CD4-positive, CD25-positive, alpha-beta regulatory T cell (primary cell): ENCODE measurements around the gene RCOR3. TPM values are rescaled to one million over a fixed set of nuclear protein-coding genes. Genes with fewer than 3 reads are reported as not detected.

Experiments used
- ATAC-seq, 2 donors: fragments of 150-1000 bp; cut with Tn5 transposase; one replicate each; pipeline ENCODE4 v1.10.0; 2021; ENCODE audit warnings: low read depth in 2 of 2, moderate number of reproducible peaks in 2 of 2, moderate library complexity in 1 of 2
- DNase-seq, 3 donors: peaks; one replicate each; pipeline versions ENCODE4 v3.0.0 to v3.0.0-alpha.2; 2012 to 2022; ENCODE audit warnings: mixed read lengths in 1 of 3
- H3K27ac ChIP-seq: one replicate; pipeline ENCODE4 v1.7.0; 2013; ENCODE audit warnings: mild to moderate bottlenecking, low read length; ENCODE audit not compliant: insufficient read depth, poor library complexity, severe bottlenecking
- H3K27me3 ChIP-seq: one replicate; pipeline ENCODE4 v1.7.0; 2013; ENCODE audit warnings: low read length; ENCODE audit not compliant: control insufficient read depth, insufficient read depth
- H3K36me3 ChIP-seq: one replicate; pipeline ENCODE4 v1.7.0; 2013; ENCODE audit warnings: mild to moderate bottlenecking, low read length, moderate library complexity; ENCODE audit not compliant: control insufficient read depth, insufficient read depth
- H3K4me1 ChIP-seq: 2 replicates; pipeline ENCODE4 v1.7.0; 2013; ENCODE audit warnings: mild to moderate bottlenecking, low read length; ENCODE audit not compliant: insufficient read depth, control insufficient read depth, poor library complexity, severe bottlenecking
- H3K4me3 ChIP-seq: one replicate; pipeline ENCODE4 v1.7.0; 2013; ENCODE audit warnings: low read depth, mild to moderate bottlenecking, low read length, moderate library complexity
- H3K9me3 ChIP-seq, 2 experiments: 1 replicate in 1 of 2; 2 replicates in 1 of 2; pipeline ENCODE4 v1.7.0; 2013; ENCODE audit warnings: low read length in 2 of 2, mild to moderate bottlenecking in 1 of 2, moderate library complexity in 1 of 2; ENCODE audit not compliant: control insufficient read depth in 2 of 2
- H3K27ac Mint-ChIP-seq, 3 donors: one replicate each; pipeline ENCODE4 v1.8.0; 2020 to 2022; ENCODE audit warnings: mild to moderate bottlenecking in 3 of 3, mixed read lengths in 3 of 3, moderate library complexity in 2 of 3
- H3K27me3 Mint-ChIP-seq: one replicate; pipeline ENCODE4 v1.8.0; 2022; ENCODE audit warnings: mild to moderate bottlenecking, mixed read lengths
- H3K36me3 Mint-ChIP-seq: one replicate; pipeline ENCODE4 v1.8.0; 2020; ENCODE audit warnings: mixed read lengths
- H3K4me1 Mint-ChIP-seq, 4 donors: one replicate each; pipeline ENCODE4 v1.8.0; 2020 to 2022; ENCODE audit warnings: mixed read lengths in 4 of 4, mild to moderate bottlenecking in 1 of 4
- H3K4me3 Mint-ChIP-seq, 4 donors: one replicate each; pipeline ENCODE4 v1.8.0; 2020 to 2022; ENCODE audit warnings: mild to moderate bottlenecking in 4 of 4, mixed read lengths in 4 of 4, moderate library complexity in 3 of 4
- H3K9me3 Mint-ChIP-seq, 7 donors: one replicate each; pipeline ENCODE4 v1.8.0; 2020 to 2022; ENCODE audit warnings: mixed read lengths in 7 of 7, mild to moderate bottlenecking in 3 of 7, moderate library complexity in 2 of 7
- polyA plus RNA-seq, 4 donors: library from polyadenylated mRNA; unstranded; fragments of 300-500 nt; fragmentation: Illumina TruSeq; gene quantifications; one replicate each; pipeline ENCODE4 v1.2.3, GENCODE V29; 2021
- total RNA-seq: library from RNA; stranded (reverse); gene quantifications from one replicate; pipeline ENCODE4 v1.2.3, GENCODE V29; 2022

RCOR3 gene
- total and polyA plus RNA-seq, 5 donors from 2014 or later: 22.7 to 73.9 (median 26.8) TPM

DNA sequence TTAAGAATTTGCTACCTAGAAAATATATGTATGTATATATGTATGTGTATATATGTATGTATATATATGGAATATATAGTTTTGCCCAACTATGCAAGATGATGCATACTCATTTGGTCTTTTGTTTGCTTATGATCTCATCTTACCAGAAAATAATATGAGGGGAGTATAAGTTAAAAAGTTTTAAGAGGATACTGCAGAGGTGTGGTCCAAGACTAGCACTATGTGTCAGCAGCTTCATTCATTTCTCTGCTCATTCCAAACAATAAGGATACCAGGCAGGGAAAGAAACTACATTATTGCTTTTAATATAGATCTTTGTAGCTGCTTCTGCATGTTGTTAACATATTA, 22.8 kb downstream of the RCOR3 start:
- no peak overlapping the region for H3K27ac ChIP-seq
- no peak for ATAC-seq
- no peak overlapping the region for H3K27ac Mint-ChIP-seq

DNA sequence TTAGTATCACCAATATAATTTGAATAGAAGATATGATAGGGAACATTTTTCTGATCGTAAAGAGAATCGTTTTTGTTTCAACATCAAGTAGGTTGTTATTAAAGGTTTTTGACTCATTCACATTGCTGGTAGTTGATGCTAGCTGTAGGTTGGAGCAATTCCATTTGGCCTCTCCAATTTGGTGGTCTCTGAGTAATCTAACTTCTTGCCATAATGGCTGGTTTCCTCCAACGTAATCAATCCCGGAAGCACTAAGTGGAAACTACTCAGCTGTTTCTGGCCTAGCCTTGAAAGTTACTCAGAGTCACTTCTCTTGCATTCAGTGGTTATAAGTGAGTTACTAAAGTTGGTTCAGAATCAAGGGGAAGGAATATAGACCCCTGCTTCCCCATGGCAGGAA, 26.0 kb downstream of the RCOR3 start:
- Histone ChIP-seq H3K9me3 (no peaks in the 10 kb centered on the region), H3K27ac (no peak overlapping the region), H3K4me3 (no peak overlapping the region), H3K4me1 (no peaks in the 10 kb centered on the region), H3K36me3 (peaks cover 69% of the 10 kb centered on the region), H3K27me3 (no peaks in the 10 kb centered on the region)
- DNase-seq (no peak), ATAC-seq (no peak)
- Mint-ChIP-seq H3K9me3 (no peaks in the 10 kb centered on the region), H3K4me1 (peaks cover 4 to 16% (median 14%) of the 10 kb centered on the region in 4 donors), H3K36me3 (peaks cover 39% of the 10 kb centered on the region), H3K4me3 (no peak overlapping the region), H3K27me3 (no peaks in the 10 kb centered on the region), H3K27ac (no peak overlapping the region)

More for the DNA sequence above, 22.8 kb downstream of the RCOR3 start:
- Mint-ChIP-seq H3K4me3 (no peak overlapping the region), H3K9me3 (no peaks in the 10 kb centered on the region), H3K36me3 (peaks cover 26% of the 10 kb centered on the region), H3K27me3 (no peaks in the 10 kb centered on the region), H3K4me1 (peaks cover 0 to 10% (median 7%) of the 10 kb centered on the region in 4 donors)
- Histone ChIP-seq H3K27me3 (no peaks in the 10 kb centered on the region), H3K36me3 (peaks cover 72% of the 10 kb centered on the region), H3K4me3 (no peak overlapping the region), H3K9me3 (no peaks in the 10 kb centered on the region), H3K4me1 (no peaks in the 10 kb centered on the region)
- no peak for DNase-seq

DNA sequence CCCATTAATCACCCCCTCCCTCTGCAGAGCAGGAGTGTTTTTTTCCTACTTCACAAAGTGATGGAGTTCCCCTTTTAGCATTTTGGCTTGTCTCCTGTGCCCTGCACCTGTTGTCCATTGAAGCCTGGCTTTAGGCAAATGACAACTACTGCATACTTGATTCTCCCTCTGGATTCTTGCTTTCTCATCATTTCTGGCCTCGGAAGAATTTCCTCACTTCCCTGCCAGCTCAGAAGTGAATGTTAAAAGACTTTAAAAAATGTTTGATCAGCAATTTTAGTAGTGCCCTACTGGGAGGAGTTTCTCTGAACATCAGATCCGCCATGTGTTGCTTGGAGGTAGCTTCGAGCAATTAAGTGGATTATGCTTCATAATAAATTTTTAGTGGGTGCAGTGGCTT, 28.1 kb downstream of the RCOR3 start:
- peaks cover 74% of the 10 kb centered on the region for H3K36me3 ChIP-seq
- H3K27ac Mint-ChIP-seq: no peak overlapping the region
- H3K9me3 Mint-ChIP-seq: peaks cover 0 to 3% (median 0%) of the 10 kb centered on the region in 7 donors
- H3K27me3 Mint-ChIP-seq: no peaks in the 10 kb centered on the region
- H3K4me1 Mint-ChIP-seq: peaks cover 11 to 16% (median 15%) of the 10 kb centered on the region in 4 donors
- no peak overlapping the region for H3K27ac ChIP-seq
- DNase-seq (no peak), ATAC-seq (no peak)
- no peak overlapping the region for H3K4me3 ChIP-seq
- H3K4me1 ChIP-seq: no peaks in the 10 kb centered on the region
- H3K4me3 Mint-ChIP-seq: no peak overlapping the region
- peaks cover 55% of the 10 kb centered on the region for H3K36me3 Mint-ChIP-seq
- no peaks in the 10 kb centered on the region for H3K27me3 ChIP-seq
- H3K9me3 ChIP-seq: no peaks in the 10 kb centered on the region

DNA sequence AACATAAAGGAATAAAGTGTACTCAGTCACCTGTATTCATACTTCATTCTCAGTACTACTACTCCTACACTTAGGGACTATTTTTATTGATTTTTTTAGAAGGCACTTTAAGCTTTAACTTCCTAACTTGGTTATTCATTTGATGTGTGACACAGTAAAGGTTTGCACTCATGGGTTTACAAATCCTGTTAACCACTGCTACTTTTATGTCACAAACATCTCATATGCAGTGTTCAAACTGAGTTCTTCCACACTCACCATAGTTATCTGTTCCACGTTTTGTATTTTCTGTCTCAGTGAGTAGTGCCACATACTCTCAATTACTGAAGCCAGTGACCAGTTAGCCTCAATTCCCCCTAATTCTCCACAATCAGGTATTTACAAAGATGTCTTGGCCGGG, 33.2 kb downstream of the RCOR3 start:
- Mint-ChIP-seq H3K4me3 (no peak overlapping the region), H3K27me3 (no peaks in the 10 kb centered on the region)

DNA sequence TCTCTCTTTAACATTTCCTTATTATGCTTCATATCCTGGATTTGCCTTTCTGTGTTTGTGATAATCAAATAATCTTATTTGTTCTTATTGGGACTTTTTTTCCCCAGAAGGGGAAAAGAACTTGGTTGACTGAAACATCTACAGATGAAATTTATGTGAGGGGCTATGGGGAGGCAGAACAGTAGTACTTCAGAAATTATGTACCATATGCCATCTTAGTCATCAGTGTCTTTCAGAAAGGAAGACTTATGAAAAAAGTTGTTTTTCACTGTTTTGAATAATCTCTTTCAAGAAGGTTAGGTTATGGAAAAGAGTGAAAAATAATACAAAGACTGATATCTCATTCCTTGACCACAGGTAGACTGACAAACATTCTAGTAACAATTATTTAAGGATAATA, 37.2 kb downstream of the RCOR3 start:
- no peaks in the 10 kb centered on the region for H3K27me3 Mint-ChIP-seq
- Histone ChIP-seq H3K9me3 (no peaks in the 10 kb centered on the region), H3K27ac (no peak overlapping the region), H3K4me3 (no peak overlapping the region), H3K36me3 (peaks cover 64% of the 10 kb centered on the region), H3K4me1 (no peaks in the 10 kb centered on the region), H3K27me3 (no peaks in the 10 kb centered on the region)
- ATAC-seq (no peak), DNase-seq (no peak)
- H3K4me3 Mint-ChIP-seq: no peak overlapping the region
- H3K36me3 Mint-ChIP-seq: peaks cover 45% of the 10 kb centered on the region
- H3K9me3 Mint-ChIP-seq: peaks cover 0 to 3% (median 0%) of the 10 kb centered on the region in 7 donors
- no peak overlapping the region for H3K27ac Mint-ChIP-seq
- H3K4me1 Mint-ChIP-seq: peaks cover 13 to 44% (median 19%) of the 10 kb centered on the region in 4 donors

More for the DNA sequence above, 33.2 kb downstream of the RCOR3 start:
- Mint-ChIP-seq H3K9me3 (peaks cover 0 to 3% (median 0%) of the 10 kb centered on the region in 7 donors), H3K4me1 (peaks cover 15 to 26% (median 19%) of the 10 kb centered on the region in 4 donors), H3K36me3 (peaks cover 45% of the 10 kb centered on the region), H3K27ac (no peak overlapping the region)
- no peaks in the 10 kb centered on the region for H3K27me3 ChIP-seq
- H3K36me3 ChIP-seq: peaks cover 82% of the 10 kb centered on the region
- H3K4me1 ChIP-seq: no peaks in the 10 kb centered on the region
- ATAC-seq (no peak), DNase-seq (no peak)
- no peak overlapping the region for H3K27ac ChIP-seq
- H3K4me3 ChIP-seq: no peak overlapping the region
- H3K9me3 ChIP-seq: no peaks in the 10 kb centered on the region

DNA sequence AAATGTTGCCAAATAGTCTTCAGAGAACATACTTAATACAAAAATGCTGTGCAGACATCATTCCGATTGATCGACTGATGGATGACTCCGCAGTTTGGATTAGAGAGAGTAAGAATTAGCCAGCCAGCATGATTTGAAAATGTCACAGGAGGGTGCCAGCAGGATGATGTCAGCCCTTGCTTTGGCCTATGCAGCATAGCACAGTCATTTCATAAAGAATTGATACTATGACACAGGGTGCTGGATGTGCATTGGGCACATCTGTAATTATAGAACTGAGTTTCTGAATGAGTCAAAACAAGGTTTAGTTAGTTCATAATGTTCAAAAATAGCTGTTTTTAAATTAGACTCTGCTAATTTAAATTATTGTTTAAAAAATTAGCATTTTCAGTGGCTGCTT, 45.9 kb downstream of the RCOR3 start:
- Mint-ChIP-seq H3K27ac (peak overlapping the region; percentile 34 to 78 (median 52)), H3K4me3 (no peak overlapping the region), H3K27me3 (no peaks in the 10 kb centered on the region), H3K9me3 (no peaks in the 10 kb centered on the region), H3K36me3 (peaks cover 37% of the 10 kb centered on the region), H3K4me1 (peaks cover 29 to 56% (median 48%) of the 10 kb centered on the region in 4 donors)
- H3K9me3 ChIP-seq: no peaks in the 10 kb centered on the region
- H3K4me3 ChIP-seq: no peak overlapping the region
- peak overlapping the region; percentile 1 for H3K27ac ChIP-seq
- H3K4me1 ChIP-seq: peaks cover 8% of the 10 kb centered on the region
- H3K36me3 ChIP-seq: peaks cover 42% of the 10 kb centered on the region
- DNase-seq (peak in 1 of 3 donors; percentile 58), ATAC-seq (peak; percentile 62 to 64)
- no peaks in the 10 kb centered on the region for H3K27me3 ChIP-seq

DNA sequence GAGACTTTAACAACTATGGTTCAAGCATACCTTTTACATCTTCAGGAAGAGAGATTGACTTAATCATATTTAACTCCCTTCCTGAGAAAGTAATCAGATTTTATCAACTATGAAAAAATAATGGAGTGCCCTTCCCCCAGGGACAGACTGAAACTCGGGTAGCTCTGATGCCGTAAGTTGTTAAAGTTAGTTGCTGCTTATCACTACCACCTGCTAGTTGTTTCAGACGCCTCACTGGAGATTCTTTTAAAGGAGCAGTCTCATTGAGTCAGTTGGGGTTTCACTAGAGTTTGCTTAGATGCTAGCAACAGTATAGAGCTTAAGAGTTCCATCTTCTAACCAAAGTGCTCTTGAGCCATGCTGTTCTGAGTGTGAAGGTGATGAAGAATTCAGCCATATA, 50.5 kb downstream of the RCOR3 start:
- DNase-seq (no peak), ATAC-seq (no peak)
- H3K27me3 Mint-ChIP-seq: no peaks in the 10 kb centered on the region
- peaks cover 34% of the 10 kb centered on the region for H3K36me3 Mint-ChIP-seq
- H3K4me1 ChIP-seq: peaks cover 8% of the 10 kb centered on the region
- no peaks in the 10 kb centered on the region for H3K27me3 ChIP-seq
- no peak overlapping the region for H3K4me3 Mint-ChIP-seq
- peaks cover 22 to 43% (median 31%) of the 10 kb centered on the region in 4 donors for H3K4me1 Mint-ChIP-seq
- H3K9me3 Mint-ChIP-seq: no peaks in the 10 kb centered on the region
- no peaks in the 10 kb centered on the region for H3K9me3 ChIP-seq
- no peak overlapping the region for H3K27ac ChIP-seq
- peak overlapping the region in 1 of 3 donors; percentile 49 for H3K27ac Mint-ChIP-seq
- peaks cover 42% of the 10 kb centered on the region for H3K36me3 ChIP-seq
- H3K4me3 ChIP-seq: no peak overlapping the region

DNA sequence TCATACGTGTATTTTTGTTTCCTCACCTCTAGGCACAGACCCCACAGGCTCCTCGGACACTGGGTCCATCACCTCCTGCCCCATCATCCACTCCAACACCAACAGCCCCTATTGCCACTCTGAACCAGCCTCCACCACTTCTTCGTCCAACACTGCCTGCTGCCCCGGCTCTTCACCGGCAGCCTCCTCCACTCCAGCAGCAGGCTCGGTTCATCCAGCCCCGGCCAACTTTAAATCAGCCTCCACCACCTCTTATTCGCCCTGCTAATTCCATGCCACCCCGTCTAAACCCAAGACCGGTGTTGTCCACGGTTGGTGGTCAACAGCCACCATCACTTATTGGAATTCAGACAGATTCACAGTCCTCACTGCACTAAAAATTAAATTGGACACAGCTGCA, 54.2 kb downstream of the RCOR3 start:
- Mint-ChIP-seq H3K9me3 (no peaks in the 10 kb centered on the region), H3K27ac (peak overlapping the region in 2 of 3 donors; percentile 41 to 69), H3K4me3 (no peak overlapping the region), H3K4me1 (peaks cover 13 to 20% (median 14%) of the 10 kb centered on the region in 4 donors), H3K36me3 (peaks cover 20% of the 10 kb centered on the region), H3K27me3 (no peaks in the 10 kb centered on the region)
- H3K27ac ChIP-seq: no peak overlapping the region
- no peak for ATAC-seq
- DNase-seq: no peak
- H3K4me3 ChIP-seq: no peak overlapping the region
- H3K9me3 ChIP-seq: no peaks in the 10 kb centered on the region
- no peaks in the 10 kb centered on the region for H3K27me3 ChIP-seq
- peaks cover 3% of the 10 kb centered on the region for H3K4me1 ChIP-seq
- H3K36me3 ChIP-seq: peaks cover 48% of the 10 kb centered on the region
